CD4-positive, alpha-beta T cell treated with Interleukin-17A for 4 hours (primary cell): ENCODE data around the gene CTAGE1.
"Not testable (repeated sequence)": the region's sequence is repeated elsewhere in the genome, so short reads cannot be mapped to it uniquely, and the experiment has no call there.

Experiments used
- DNase-seq: peaks from one replicate; pipeline ENCODE4 v3.0.0-alpha.2; 2020; ENCODE audit warnings: mixed read lengths

CTAGE1 gene

DNA sequence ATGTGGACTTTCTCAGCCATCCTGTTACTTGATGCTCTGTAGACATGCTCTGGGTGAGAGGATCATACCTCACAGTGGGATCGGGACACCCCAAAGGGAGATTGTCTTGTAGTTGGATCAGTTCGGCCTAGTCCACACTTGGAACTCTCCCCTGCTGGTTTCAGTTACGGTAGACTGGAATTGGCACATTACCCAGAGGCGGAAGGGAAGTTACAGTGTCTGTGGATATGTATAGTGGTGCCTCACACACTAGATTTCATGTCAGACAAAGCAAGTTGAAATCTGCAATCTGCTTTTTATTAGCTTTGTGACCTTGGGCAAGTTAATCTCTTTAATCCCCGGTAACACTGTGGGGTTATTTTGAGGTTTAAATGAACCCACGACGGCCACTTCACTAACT lies 16.2 kb upstream of the CTAGE1 start:
- no peak for DNase-seq

DNA sequence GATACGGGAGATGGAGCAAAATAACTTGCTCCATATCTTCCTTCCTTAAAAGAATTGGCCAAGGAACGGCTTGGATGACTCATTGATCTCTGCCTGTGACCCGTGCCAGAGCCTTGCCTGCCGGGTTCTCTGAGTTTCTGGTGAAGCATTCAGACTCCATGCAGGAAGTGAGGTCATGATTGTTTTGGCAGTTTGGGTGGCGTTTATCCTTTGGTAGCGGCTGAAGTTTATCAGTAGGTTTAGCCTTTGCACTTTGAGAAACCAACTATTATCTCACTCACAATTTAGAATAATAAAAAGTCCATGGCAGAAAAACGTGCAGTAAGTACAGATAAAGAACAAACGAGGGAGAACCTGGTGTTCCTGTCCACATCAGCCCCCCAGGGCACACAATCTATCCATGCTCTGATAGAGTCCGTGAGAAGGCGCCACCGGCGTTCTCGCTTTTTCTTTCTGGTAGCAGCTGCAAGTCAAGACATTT lies 15.0 kb upstream of the CTAGE1 start:
- DNase-seq, result no peak

DNA sequence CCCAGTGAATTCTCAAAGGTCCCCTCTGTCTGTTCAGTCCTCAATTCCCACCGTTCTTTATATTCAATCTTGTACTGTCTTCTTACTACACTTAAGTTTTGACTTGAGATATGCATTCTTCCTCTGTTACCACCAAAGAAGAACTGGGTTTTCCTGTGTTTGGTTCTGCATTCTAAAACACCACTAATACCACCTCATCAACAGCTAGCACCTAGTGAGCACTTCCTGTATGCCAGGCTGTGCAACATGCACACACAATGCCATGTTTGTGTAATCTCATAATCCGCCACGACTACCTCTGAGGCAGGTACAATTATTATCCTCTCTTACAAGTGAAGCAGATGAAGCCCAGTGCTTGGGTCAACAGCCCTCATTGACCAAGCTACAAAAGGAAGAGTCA lies 11.8 kb upstream of the CTAGE1 start:
- DNase-seq, result no peak

DNA sequence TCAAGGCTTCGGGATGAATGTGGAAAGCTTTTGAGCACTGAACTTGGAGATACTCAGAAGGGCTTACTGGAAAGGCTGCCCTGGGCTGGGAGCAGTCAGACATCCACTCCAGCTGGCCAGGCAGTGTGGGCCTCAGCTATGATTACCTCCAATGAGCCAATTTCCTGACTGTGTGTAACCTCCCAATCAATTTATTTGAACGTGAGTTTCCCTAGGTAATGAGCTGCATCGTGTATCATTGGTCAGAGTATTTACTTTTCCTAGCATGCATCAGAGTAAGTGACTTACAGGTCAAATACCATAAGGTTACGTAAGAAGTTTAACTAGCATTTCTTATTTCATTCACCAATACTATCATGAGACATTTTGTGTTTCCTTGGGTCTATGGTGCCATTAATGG lies 11.0 kb upstream of the CTAGE1 start:
- no peak for DNase-seq

DNA sequence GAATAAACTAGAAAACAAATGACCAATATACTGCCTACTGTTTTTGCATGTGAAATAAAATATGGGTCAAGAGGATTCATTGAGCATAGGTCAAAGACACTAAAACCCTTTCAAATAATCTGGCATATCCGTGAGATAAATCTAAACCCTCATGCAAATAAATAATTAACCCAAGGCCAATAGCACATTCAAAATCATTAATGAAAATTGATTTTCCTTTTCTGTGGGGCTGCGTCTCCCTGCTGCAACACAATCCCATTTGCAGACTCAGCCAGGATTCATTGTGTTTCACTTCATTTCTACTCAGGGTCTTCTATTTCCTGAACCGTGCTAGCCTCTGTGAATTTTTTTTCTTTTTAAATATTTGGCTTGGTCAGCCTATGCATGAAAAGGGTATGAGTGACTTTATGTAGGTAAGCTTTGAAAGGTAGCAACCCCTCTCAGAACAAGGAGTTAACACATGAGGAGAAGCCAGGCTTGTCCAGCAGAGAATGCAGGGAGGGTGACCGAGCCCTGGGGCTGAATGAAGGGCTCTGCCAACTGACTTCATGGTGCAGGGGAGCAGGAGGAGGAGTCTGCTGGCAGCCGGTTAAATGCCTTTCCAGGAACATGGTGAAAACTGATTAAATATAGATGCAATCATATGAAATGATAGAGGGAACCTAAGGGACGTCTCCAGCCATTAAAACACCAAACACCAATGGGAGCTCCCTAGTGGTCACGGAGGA lies 10.3 kb upstream of the CTAGE1 start:
- DNase-seq, result no peak

DNA sequence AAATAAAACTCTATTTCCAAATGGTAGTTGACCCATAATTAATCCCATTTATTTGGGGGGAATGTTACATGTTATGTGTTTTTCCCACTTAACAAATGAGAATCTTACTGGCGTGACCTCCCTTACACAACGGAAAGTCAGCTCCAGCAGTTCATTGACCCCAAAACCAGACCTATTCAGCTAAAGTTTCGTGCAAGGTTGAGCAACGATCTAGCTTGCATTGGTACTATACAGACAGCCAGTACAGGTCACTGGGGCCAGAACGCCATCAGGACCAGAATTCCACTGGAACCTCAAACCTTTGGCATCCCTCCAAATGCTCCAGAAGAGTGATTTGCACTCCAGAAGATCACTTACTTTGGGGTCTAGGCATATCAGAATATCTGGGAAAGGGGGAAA lies 6.8 kb upstream of the CTAGE1 start:
- no peak for DNase-seq

DNA sequence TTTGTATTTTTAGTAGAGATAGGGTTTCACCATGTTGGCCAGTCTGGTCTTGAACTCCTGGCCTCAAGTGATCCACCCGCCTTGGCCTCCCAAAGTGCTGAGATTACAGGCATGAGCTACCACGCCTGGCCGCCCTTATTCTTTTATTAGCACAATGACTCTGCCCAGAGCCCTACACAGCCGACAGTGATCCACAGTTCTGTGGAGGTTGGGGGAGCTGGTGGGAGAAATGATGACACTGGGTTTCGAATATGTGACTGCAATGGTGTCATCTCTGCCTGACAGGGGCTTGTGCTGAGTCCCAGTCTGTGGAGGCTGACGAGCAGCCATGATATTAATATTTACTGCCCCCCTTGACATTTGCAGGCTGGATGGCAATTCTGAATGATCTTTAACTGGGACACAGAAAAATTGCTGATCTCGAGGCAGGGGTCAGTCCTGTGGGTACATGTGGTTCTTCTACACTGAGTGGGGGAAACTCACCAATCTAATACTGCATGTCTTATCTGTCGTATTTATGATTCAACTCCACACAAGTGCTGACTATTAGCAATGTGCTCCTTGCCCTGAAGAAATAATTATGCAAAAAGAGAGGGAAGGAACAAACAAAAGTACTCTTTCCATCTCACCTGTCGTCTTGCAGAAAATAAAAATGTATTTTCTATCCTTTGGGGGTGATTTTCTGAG lies 6.3 kb upstream of the CTAGE1 start:
- DNase-seq, result no peak

DNA sequence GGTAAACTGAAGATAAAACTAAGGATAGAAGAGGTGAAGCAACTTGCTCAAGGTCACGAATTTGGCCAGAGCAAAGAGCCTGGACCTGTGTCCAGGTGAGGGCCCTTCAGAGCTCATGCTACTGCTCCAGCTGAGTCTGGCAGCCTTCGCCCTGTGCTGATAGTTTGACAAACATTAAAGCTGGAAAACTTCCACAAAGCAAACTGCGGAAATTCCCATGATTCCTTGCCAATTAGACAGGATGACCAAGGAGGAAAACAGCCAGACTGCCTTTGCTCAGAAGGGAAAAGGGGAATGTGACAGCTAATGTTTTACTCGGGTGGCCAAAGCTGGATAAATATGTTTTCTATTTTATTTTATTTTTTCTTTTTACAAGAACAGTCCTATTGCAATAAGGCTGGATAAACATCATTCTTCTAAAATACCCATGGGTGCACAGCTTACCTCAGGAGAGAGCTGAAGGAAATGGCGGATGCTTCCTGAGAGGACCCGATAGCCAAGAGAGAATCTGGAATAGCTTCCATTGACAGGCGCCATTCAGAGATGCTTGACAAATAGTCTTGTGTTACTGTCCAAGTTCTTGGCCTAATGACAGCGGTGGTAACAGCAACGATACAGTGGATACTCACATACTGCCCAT lies 5.3 kb upstream of the CTAGE1 start:
- no peak for DNase-seq

DNA sequence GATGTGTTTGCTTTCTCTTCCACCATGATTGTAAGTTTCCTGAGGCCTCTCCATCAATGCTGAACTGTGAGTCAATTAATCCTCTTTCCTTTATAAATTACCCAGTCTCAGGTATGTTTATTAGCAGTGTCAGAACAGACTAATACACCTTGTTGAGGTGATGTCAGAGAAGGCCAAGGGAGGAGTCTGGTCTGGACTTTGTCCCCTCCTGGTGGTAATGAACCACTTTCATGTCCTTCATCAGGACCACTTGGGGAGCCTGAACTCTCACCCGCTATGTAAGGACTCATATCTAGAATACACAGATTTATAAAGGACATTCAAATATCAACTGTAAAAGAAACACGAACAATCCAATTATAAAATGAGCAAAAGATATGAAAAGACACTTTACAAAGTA lies 2.9 kb upstream of the CTAGE1 start:
- no peak for DNase-seq

DNA sequence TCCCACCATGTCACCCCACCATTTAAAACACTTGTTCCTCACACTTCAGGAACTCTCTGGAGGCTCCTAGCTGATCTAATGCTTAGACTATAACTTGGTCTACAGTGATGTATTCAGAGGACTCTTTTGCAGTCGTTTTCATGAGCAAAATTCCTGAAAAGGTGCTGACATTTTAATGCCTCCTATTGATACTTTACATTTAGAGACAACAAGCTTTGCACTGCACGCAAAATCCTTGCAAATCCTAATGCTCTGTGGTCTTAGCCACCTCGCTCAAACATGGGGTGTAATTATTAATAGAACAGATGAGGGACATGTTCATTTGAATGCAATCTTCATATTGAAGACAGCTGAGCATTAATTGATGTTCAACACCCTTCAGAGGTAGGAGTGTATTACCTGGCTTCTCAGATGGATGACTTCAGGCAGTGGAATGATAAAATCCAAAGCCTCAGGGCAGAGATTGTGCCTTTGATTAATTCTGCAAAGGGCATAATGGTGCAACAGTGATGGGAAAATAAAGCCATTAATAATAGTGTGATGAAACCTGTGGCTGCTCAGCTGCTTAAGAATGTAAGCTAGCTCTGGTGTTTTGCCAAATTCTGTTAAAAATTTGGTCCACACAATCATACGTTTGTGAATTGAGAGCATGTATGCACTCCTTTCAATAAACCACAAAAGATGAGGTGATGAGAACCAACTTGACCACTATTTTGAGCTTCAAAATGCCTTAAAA lies 5.4 kb downstream of the CTAGE1 start:
- no peak for DNase-seq

DNA sequence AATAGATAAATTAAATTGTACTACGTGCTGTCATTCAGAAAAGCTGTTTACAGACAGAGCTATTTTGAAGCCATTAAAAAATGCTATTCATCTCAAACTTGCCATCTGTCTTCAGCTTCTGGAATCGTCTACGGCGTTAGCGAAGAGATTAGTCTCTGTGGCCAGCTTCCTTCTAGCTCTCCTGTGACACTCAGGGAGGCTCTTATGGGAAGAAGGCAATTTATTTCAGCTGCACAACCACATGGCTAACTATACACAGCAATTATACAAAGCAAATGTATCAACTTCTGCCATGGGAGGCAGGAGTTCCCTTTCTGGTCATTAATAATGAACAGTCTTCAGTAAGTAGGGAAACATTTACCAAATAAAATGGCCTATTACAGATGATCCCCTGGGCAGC lies 6.3 kb downstream of the CTAGE1 start:
- DNase-seq, result no peak

DNA sequence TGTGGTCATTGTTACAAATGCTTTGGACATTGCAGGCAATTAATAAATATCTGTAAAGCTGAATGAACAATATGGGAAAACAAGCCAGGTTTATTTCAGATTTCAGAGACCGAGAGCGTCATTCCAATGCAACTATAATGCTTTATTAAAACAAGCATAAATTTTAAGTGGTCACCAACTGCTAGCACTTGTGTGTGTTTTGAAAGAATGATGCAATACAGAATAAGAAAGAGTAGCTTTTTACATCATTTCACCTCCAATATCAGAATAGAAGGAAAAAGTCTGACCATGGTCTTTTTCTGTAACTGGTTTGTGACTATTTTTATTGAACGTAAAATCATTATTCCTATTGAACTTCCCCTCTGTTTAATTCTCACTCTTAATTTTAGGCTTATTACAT lies 7.6 kb downstream of the CTAGE1 start:
- no peak for DNase-seq

DNA sequence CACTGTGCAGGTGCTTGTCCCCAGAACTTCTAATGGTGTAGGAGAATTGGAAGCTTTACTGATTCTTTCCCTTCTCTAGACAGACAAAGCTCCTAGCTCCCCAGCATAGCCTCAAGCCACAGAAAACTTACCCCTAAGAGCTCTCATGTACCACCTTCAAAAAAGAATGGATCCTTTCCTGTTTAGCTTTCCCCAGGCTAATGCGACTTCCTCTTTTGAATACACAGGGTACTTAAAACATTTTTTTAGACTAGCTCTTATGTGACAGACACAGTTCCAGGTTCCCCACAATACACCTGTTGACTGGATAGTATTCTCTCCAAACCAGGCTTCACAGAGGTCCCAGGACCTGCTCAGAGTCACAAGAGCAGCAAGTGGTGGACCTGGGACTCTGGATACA lies 8.3 kb downstream of the CTAGE1 start:
- no peak for DNase-seq

DNA sequence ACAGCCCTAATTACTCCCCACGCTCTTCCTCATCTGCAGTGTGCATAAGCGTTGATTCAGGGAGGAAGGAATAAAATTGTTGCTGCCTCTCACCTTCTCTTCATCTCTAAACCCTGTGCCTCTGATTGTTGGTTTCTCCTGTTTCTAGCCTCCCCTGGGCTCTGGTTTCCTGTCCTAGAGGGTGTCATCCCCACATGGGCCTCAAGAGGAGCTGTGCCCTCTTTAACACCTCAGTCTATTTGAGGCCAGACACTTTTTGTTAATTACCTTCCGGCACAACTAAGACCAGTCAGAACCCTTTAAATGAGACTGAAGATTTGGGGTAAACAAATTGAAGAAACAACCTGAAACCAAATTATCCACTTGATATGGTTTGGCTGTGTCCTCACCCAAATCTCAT lies 9.7 kb downstream of the CTAGE1 start:
- DNase-seq, result no peak

DNA sequence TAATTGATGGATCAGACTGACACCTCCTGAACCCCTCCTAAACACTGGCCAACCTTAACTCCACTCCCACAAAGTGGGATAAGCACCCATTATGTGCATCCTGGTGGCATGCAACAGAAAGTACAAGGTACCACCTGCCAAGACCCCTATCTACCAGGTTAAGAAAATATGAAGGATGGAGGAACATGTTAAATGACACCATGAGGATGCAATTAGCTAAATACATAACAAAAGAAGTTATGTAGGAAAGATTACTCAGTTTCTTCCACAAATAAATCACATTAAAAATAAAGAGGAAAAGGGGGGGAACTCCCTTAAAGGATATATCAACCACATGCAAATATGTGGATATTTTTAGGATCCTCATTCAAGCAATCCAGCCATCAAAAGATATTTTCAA lies 12.6 kb downstream of the CTAGE1 start:
- no peak for DNase-seq

DNA sequence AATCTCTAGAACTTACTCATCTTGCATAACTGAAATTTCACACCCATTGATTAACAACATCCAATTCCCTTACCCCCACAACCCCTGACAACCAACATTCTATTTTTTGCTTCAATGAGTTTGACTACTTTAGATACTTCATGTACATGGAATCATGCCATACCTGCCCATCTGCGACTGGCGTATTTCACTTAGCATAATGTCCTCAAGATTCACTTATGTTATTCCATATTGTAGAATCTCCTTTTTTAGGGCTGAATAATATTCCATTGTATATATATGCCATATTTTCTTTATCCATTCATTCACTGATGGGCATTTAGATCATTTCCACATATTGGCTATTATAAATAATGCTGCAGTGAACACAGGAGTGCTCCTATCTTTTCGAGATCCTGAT lies 13.8 kb downstream of the CTAGE1 start:
- no peak for DNase-seq

DNA sequence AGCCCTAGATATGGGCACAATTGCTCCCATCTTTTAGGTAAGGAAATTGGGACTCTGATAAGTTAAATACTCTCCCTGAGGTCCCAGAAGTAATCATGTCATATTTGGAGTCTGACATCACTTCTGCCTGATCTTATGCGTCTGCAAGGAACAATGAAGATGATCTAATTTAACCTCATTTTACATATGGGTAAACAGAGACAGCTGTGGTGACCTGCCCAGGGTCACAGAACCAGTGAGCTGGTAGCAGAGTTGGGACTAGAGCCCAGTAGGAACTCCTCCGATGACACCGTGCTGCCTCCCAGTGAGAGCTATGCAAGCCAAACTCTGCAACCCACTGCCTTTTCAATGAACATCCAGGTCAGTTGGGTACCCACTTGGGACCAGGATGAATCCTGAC lies 17.8 kb downstream of the CTAGE1 start:
- no peak for DNase-seq

DNA sequence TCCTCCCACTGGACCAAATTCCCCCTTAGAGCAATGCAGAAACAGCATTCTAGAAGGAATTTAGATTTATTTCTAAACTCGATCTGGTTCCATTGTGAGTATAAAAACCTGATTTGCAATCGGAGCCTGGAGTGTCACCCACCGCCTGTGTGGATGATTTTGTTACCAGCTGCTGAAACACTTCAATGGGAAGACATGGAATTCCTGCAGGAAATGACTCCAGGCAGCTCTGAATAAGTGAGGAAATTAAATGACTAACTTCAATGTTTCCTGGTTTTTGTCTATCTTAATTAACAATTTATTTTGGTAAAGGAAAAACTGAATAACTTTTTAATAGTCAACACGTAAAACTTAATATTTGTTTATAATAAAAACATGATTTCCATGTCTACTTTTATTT lies 19.3 kb downstream of the CTAGE1 start:
- DNase-seq, result no peak

DNA sequence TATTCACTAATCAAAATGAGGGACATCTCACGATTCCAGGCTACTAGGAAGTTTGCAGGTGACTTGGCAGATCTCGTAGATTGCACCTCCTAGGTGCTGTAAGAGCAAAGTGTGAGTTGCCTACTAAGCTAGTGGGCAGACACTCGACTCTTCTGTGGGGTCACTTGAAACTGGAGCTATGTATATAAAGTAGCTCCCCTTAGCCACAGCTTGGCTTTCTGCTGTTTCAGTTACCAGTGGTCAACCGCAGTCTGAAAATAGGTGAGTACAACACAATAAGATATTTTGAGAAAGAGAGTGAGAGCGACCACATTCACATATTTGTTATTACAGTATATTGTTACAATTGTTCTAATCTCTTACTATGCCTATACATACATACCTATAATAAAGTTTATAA lies 23.3 kb downstream of the CTAGE1 start:
- no peak for DNase-seq

DNA sequence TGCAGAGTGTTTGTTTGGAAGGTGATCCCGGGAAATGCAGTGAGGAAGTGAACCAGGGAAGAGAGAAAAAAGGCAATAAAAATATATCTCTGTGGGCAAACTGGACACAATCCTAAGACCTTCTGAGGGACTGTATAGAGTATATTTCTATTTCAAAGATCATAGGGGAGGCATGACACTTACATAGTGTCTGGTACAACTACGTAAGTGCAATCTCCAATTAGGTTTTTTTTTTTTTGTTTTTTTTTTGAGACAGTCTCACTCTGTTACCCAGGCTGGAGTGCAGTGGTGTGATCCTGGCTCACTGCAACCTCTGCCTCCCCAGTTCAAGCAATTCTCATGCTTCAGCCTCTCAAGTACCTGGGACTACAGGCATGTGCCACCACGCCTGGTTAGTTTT lies 24.6 kb downstream of the CTAGE1 start:
- DNase-seq, result not testable (repeated sequence)

DNA sequence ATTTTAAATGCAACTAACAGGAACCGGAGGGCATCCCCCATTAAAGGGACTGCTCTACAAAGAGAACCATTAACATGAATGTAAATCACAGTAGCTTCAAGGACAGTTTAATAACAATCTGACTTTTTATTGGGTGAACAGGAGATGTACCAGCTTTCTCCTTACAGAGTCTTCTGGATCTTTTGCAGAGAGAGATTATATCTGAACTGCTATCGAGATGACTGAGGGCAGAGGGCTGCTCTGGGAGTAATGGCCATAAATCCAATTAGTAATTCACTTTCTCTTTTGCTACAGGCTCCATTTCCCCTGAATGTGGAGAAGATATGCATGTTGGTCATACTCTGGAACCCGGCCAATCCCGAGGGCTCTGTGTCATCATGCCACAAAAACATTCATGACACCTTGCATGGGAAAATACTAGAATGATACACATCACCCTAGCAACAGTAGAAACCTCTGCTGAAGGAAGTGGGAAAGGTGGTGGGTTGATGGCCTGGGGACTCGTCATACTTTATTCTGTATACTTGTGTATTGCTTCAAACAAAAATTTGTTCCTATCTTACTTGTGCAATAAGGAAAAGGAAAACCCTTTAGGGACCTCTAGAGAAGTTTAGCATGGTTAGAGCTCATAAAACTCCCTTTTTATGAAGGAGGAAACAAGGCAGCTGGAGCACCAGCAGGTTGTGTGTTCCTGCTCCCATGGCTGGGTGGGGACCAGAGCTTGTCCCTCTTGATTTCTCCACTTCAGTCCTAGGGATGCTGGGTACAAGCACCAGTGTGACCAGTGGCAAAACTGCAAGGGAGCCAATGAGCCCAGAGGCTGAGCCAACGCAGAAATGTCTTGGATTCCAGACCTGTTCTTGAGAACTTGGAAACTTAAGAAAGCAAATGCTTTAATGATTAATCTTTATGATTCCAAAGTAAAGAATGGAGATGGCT lies 26.0 kb downstream of the CTAGE1 start:
- peak; percentile 25 for DNase-seq

DNA sequence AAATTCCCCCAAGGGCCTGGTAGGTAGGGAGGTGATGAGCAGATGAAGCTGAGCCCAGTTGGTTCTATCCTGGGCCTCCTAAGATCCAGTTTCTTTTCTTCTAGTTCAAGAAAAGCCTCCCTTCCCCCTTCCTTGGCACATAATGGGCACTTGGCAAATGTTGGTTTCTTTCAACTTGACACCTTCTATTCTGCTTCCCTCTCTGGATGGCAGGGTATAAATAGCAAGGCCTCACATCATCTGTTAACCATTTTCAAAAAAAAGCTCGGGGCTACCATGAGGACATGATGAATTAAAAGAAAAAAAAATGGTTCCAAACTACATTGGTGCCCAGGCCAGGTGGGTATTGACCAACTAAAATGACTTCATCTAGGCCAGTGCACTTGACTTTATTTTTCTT lies 29.9 kb downstream of the CTAGE1 start:
- no peak for DNase-seq
